GM10266 (cell line): ENCODE results near the gene APOL1.
"Not testable (repeated sequence)": the region's sequence is repeated elsewhere in the genome, so short reads cannot be mapped to it uniquely, and the experiment has no call there.

ENCODE experiments used
- DNase-seq: peaks from one replicate; pipeline ENCODE4 v3.0.0; 2012; ENCODE audit errors: extremely low spot score
- CTCF ChIP-seq: IDR thresholded peaks from 2 replicates; pipeline ENCODE4 v1.5.1; 2012; ENCODE audit warnings: mild to moderate bottlenecking, low read depth; ENCODE audit not compliant: control insufficient read depth, insufficient read depth; ENCODE audit errors: missing control alignments

Gene APOL1

GRCh38 chr22:36227806-36228205 lies 25.1 kb upstream of the APOL1 start:
- no peak for TF ChIP-seq CTCF
- DNase-seq, result no peak

- not testable (repeated sequence) for DNase-seq
These were observed 24.6 kb upstream of the APOL1 start for GRCh38 chr22:36228369-36228768.

- no peak for DNase-seq
- no peak for TF ChIP-seq CTCF
These were observed 24.0 kb upstream of the APOL1 start for GRCh38 chr22:36228944-36229343.

DNA sequence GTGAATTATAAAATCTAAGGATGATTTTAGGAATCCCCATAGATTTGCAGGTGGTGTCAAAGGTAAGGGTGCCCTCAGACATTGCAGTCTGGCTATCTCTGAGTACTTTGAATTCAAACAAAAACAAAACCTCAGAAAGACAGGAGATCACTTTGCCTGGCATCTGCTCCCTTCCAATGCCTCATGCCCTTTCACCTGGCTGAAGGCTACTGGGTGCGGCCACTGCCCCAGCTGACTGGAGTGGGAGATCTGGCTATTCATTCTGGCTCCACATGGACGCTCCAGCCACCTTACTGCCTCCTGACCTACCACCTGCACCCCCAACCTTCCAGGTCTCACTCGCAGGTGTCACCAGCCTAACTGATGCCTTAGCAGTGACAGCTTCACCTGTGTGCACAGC lies 23.3 kb upstream of the APOL1 start:
- not testable (repeated sequence) for DNase-seq

- DNase-seq, result not testable (repeated sequence)
These were observed 21.9 kb upstream of the APOL1 start for GRCh38 chr22:36231051-36231450.

GRCh38 chr22:36232715-36233401 lies 20.1 kb upstream of the APOL1 start:
- TF ChIP-seq CTCF, result no peak
- no peak for DNase-seq

DNA sequence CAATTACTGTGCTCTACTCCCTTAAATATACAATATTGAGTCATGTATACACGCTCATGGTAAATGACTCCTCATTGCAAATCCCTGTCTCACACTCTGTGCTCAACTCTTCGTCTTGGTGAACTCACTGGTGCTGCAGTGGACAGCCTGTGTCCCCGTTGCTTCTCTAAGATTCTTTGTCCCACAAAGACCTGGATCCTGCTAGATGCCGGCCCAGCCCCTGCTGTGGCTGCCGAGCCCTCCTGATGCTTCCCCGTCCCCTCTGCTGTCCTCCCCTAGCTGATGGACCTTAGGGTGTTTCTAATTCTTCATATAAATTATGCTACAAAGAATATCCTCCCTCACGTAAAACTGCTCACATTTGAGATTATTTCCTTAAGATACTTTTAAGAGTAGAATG lies 19.1 kb upstream of the APOL1 start:
- no peak for TF ChIP-seq CTCF

GRCh38 chr22:36234213-36234612 lies 18.7 kb upstream of the APOL1 start:
- TF ChIP-seq CTCF, result no peak
- DNase-seq, result no peak

More for the DNA sequence above, 19.1 kb upstream of the APOL1 start:
- DNase-seq, result no peak

DNA sequence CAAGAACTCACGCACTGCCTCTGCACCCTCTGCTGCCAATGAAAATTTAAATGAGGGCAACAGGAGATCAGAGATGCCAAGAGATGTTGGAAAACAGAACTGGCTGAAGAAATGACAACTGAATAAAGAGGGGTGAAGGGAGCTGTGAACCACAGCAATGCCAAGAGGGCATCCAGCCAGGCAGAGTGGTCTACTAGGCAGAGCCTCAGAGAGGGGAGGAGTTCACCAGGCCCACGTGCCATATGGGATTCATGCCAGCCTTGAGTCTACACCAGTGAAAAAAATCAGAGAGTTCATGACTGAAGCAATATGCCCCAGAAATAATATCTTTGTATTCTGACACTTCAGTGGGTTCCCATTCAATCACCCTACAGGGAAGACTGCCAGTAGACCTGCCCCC lies 18.0 kb upstream of the APOL1 start:
- TF ChIP-seq CTCF, result no peak
- DNase-seq, result no peak
